Measurements from ENCODE around the gene PARD6B. TPM values are rescaled to one million over a fixed set of nuclear protein-coding genes. Genes with fewer than 3 reads are reported as not detected.

Gene PARD6B
- total and polyA plus RNA-seq, 3 experiments from 2014 or later: 0.72 to 5.6 (median 5.5) TPM

DNA sequence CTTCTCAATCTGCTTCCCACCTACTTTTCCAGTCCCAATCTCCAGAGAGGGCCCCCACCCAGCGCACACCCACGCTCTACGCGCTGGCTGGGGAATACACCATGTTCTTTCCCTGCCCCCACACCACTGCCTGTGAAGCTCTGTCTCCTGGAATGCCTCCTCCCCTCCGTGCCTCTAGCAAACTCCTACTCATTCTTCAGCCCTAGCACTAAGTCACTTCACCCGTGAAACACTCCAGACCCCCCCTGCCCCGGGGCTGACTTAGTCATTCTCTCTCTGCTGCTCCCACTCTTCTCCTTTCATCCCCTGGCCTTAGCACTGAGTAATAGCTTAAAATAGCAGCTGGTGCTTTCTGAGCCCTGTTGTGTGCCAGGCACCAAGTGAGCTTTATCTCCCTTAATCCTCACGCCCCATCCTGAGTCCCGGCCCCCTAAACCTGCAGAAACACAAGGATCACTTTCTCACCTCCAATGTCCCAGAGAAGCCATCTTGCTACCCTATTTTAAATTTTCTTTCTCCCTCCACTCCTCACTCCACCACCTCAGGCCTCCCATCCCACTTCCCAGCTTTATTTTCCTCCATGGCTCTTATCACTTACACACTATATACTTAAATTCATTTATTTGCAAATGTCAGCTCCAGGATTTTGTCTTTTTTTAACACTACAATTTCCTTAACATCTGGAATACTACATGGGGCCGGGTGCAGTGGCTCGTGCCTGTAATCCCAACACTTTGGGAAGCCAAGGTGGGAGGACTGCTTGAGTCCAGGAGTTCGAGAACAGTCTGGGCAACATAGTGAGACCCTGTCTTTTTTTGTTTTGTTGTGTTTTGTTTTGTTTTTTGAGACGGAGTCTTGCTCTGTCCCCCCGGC, 6.3 kb upstream of the PARD6B start:
- no peak overlapping the region for H3K4me3 ChIP-seq (ENCODE audit: low read length)
- no peaks in the 10 kb centered on the region for H3K4me1 ChIP-seq (ENCODE audit: insufficient read depth, low read length)
- H3K36me3 ChIP-seq (ENCODE audit: insufficient read depth, low read length): no peaks in the 10 kb centered on the region
- peak overlapping the region; percentile 21 for H3K27ac ChIP-seq (ENCODE audit: low read depth, low read length)
- H3K27me3 ChIP-seq (ENCODE audit: insufficient read depth, low read length, poor library complexity, severe bottlenecking): no peaks in the 10 kb centered on the region
- H3K27me3 Mint-ChIP-seq: peaks cover 4 to 8% of the 10 kb centered on the region in 2 donors
- no peaks in the 10 kb centered on the region for H3K9me3 ChIP-seq (ENCODE audit: low read length)
- H3K27ac Mint-ChIP-seq: no peak overlapping the region
- POLR2A ChIA-PET: no interaction called here
- no peak for DNase-seq
- CTCF ChIA-PET: interaction anchor here (1.4 kb wide), 1 partner anchor 24 kb away, joined by 4 read pairs; no protein-coding TSS in a partner anchor
- no peaks in the 10 kb centered on the region for H3K4me1 Mint-ChIP-seq
- H3K4me3 Mint-ChIP-seq: no peak overlapping the region
- H3K36me3 Mint-ChIP-seq: peaks cover 0 to 3% (median 0%) of the 10 kb centered on the region in 3 donors
- H3K9me3 Mint-ChIP-seq: no peaks in the 10 kb centered on the region

DNA sequence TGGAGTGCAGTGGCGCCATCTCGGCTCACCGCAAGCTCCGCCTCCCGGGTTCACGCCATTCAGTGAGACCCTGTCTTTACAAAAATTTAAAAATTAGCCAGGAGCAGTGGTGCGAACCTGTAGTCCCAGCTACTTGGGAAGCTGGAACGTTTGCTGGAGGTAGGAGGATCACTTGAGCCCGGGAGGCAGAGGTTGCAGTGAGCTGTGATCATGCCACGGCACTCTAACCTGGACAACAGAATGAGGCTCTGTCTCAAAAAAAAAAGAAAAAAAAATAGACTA, 5.7 kb upstream of the PARD6B start:
- Histone ChIP-seq H3K4me1 (ENCODE audit: insufficient read depth, low read length) (peaks cover 5% of the 10 kb centered on the region), H3K36me3 (ENCODE audit: insufficient read depth, low read length) (no peaks in the 10 kb centered on the region), H3K27ac (ENCODE audit: low read depth, low read length) (peak overlapping the region; percentile 21), H3K4me3 (ENCODE audit: low read length) (no peak overlapping the region), H3K27me3 (ENCODE audit: insufficient read depth, low read length, poor library complexity, severe bottlenecking) (no peaks in the 10 kb centered on the region), H3K9me3 (ENCODE audit: low read length) (no peaks in the 10 kb centered on the region)
- Mint-ChIP-seq H3K4me3 (no peak overlapping the region), H3K36me3 (peaks cover 0 to 3% (median 0%) of the 10 kb centered on the region in 3 donors), H3K9me3 (no peaks in the 10 kb centered on the region), H3K4me1 (peaks cover 1 to 5% (median 5%) of the 10 kb centered on the region in 3 donors), H3K27ac (no peak overlapping the region), H3K27me3 (peaks cover 4 to 8% of the 10 kb centered on the region in 2 donors)
- CTCF ChIA-PET: interaction anchor here (1.4 kb wide), 1 partner anchor 24 kb away, joined by 4 read pairs; no protein-coding TSS in a partner anchor
- DNase-seq: no peak
- POLR2A ChIA-PET: no interaction called here

DNA sequence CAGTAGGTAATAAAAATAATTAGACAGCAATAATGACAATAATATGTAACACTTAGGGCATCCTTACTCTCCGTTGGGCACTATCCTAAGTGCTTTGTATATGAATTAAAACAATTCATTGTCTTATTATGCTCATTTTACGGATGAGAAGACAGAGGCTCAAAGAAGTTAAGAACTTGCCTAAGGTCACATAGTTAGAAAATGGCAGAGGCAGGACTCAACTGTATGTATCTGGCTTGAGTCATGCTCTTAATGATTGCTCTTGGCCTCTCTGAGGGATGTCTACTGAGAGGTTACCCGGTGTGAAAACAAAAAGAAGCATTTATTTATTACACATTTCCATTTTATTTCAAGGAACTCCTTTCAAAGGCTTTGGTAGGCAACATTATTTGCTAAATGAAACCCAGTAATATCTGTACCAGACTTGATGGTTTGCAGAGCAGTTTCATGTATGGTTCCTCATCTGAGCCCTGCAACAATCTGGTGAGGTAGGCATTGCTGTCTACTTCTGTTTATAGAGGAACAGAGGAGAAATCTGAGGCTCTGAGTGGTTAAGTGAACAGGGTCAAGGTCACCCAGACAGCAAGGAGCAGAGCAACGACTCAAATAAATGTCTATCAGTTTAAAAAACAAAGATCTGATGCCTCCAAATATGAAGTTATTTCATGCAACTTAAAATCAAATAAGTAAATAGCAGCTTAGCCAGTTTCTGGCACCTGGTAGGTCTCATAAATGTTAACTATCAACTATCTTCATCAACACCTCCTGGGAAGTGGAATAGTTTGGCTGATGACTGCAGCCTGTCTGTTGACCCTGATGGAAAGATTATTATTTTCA, 4.2 kb upstream of the PARD6B start:
- no peaks in the 10 kb centered on the region for H3K27me3 ChIP-seq (ENCODE audit: insufficient read depth, low read length, poor library complexity, severe bottlenecking)
- no peaks in the 10 kb centered on the region for H3K36me3 ChIP-seq (ENCODE audit: insufficient read depth, low read length)
- ChIA-PET CTCF (interaction anchor here (2.5 kb wide), 1 partner anchor 21 kb away, joined by 5 read pairs; no protein-coding TSS in a partner anchor), POLR2A (no interaction called here)
- Mint-ChIP-seq H3K9me3 (no peaks in the 10 kb centered on the region), H3K27me3 (peaks cover 4 to 8% of the 10 kb centered on the region in 2 donors), H3K4me1 (peaks cover 2 to 9% (median 8%) of the 10 kb centered on the region in 3 donors), H3K27ac (peak overlapping the region in 1 of 8 donors; percentile 4), H3K36me3 (peaks cover 0 to 6% (median 3%) of the 10 kb centered on the region in 3 donors), H3K4me3 (peak overlapping the region in 1 of 7 donors; percentile 52)
- H3K4me3 ChIP-seq (ENCODE audit: low read length): no peak overlapping the region
- no peak overlapping the region for H3K27ac ChIP-seq (ENCODE audit: low read depth, low read length)
- H3K4me1 ChIP-seq (ENCODE audit: insufficient read depth, low read length): peaks cover 7% of the 10 kb centered on the region
- DNase-seq: no peak
- H3K9me3 ChIP-seq (ENCODE audit: low read length): no peaks in the 10 kb centered on the region

GRCh38 chr20:50727792-50728485, 3.4 kb upstream of the PARD6B start:
- ChIA-PET CTCF (interaction anchor here (2.5 kb wide), 1 partner anchor 21 kb away, joined by 5 read pairs; no protein-coding TSS in a partner anchor), POLR2A (interaction anchor here (0.6 kb wide), 1 partner anchor 231 kb away, joined by 3 read pairs; the partner anchor contains the start of genes DPM1 and MOCS3)
- Histone ChIP-seq H3K9me3 (ENCODE audit: low read length) (no peaks in the 10 kb centered on the region), H3K36me3 (ENCODE audit: insufficient read depth, low read length) (no peaks in the 10 kb centered on the region), H3K4me3 (ENCODE audit: low read length) (no peak overlapping the region), H3K4me1 (ENCODE audit: insufficient read depth, low read length) (peaks cover 13% of the 10 kb centered on the region), H3K27me3 (ENCODE audit: insufficient read depth, low read length, poor library complexity, severe bottlenecking) (no peaks in the 10 kb centered on the region), H3K27ac (ENCODE audit: low read depth, low read length) (no peak overlapping the region)
- no peak for DNase-seq
- peak overlapping the region in 1 of 7 donors; percentile 52 for H3K4me3 Mint-ChIP-seq
- peaks cover 0 to 7% (median 3%) of the 10 kb centered on the region in 3 donors for H3K36me3 Mint-ChIP-seq
- H3K27ac Mint-ChIP-seq: peak overlapping the region in 1 of 8 donors; percentile 4
- no peaks in the 10 kb centered on the region for H3K9me3 Mint-ChIP-seq
- peaks cover 4 to 7% of the 10 kb centered on the region in 2 donors for H3K27me3 Mint-ChIP-seq
- H3K4me1 Mint-ChIP-seq: peaks cover 9 to 16% (median 15%) of the 10 kb centered on the region in 3 donors

DNA sequence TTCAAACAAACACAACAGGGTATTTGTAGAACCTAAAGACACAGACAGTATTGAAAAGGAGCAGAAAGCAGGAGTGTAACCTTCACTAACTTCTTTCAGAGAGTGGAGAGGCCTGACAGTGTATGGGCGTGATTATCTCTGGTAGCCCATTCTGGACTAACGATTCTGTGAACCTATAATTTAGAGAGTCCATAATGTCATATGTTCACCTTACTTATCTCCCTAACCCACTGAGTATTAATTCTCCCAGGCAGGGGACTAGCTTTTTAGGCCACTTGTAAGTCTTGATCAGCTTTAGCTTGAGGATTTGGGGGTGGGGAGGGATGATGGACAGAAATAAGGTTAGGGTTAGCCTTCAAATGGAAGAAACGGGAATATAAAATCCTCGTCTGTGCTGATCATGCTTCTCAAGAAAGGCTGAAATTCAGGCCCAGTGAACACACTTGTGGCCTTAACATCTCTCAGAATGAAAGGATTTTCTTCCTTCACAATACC, 2.8 kb upstream of the PARD6B start:
- CTCF ChIA-PET: interaction anchor here (2.5 kb wide), 1 partner anchor 20 kb away, joined by 5 read pairs; no protein-coding TSS in a partner anchor
- peaks cover 0 to 7% (median 0%) of the 10 kb centered on the region in 3 donors for H3K36me3 Mint-ChIP-seq
- H3K36me3 ChIP-seq (ENCODE audit: insufficient read depth, low read length): no peaks in the 10 kb centered on the region
- H3K4me3 Mint-ChIP-seq: peak overlapping the region in 1 of 7 donors; percentile 14
- H3K27me3 ChIP-seq (ENCODE audit: insufficient read depth, low read length, poor library complexity, severe bottlenecking): no peaks in the 10 kb centered on the region
- H3K4me1 Mint-ChIP-seq: peaks cover 12 to 22% (median 20%) of the 10 kb centered on the region in 3 donors
- no peak for DNase-seq
- H3K9me3 Mint-ChIP-seq: no peaks in the 10 kb centered on the region
- H3K27ac Mint-ChIP-seq: peak overlapping the region in 1 of 8 donors; percentile 4
- H3K4me3 ChIP-seq (ENCODE audit: low read length): no peak overlapping the region
- H3K4me1 ChIP-seq (ENCODE audit: insufficient read depth, low read length): peaks cover 14% of the 10 kb centered on the region
- POLR2A ChIA-PET: interaction anchor here (0.6 kb wide), 1 partner anchor 230 kb away, joined by 3 read pairs; the partner anchor contains the start of genes DPM1 and MOCS3
- no peak overlapping the region for H3K27ac ChIP-seq (ENCODE audit: low read depth, low read length)
- H3K27me3 Mint-ChIP-seq: peaks cover 3 to 5% of the 10 kb centered on the region in 2 donors
- H3K9me3 ChIP-seq (ENCODE audit: low read length): no peaks in the 10 kb centered on the region

GRCh38 chr20:50728981-50729874, 2.2 kb upstream of the PARD6B start:
- Mint-ChIP-seq H3K4me3 (peak overlapping the region in 4 of 7 donors; percentile 3 to 27 (median 16)), H3K9me3 (no peaks in the 10 kb centered on the region), H3K27me3 (peaks cover 3 to 5% of the 10 kb centered on the region in 2 donors), H3K36me3 (peaks cover 0 to 7% (median 0%) of the 10 kb centered on the region in 3 donors), H3K4me1 (peaks cover 14 to 29% (median 26%) of the 10 kb centered on the region in 3 donors), H3K27ac (peak overlapping the region in 1 of 8 donors; percentile 17)
- peaks cover 20% of the 10 kb centered on the region for H3K4me1 ChIP-seq (ENCODE audit: insufficient read depth, low read length)
- H3K27me3 ChIP-seq (ENCODE audit: insufficient read depth, low read length, poor library complexity, severe bottlenecking): no peaks in the 10 kb centered on the region
- peak overlapping the region; percentile 61 for H3K27ac ChIP-seq (ENCODE audit: low read depth, low read length)
- H3K36me3 ChIP-seq (ENCODE audit: insufficient read depth, low read length): no peaks in the 10 kb centered on the region
- POLR2A ChIA-PET: no interaction called here
- no peaks in the 10 kb centered on the region for H3K9me3 ChIP-seq (ENCODE audit: low read length)
- CTCF ChIA-PET: interaction anchor here (2.5 kb wide), 1 partner anchor 19 kb away, joined by 5 read pairs; no protein-coding TSS in a partner anchor
- DNase-seq: no peak
- H3K4me3 ChIP-seq (ENCODE audit: low read length): no peak overlapping the region
